ENCODE results near the gene ZBTB21. TPM values are rescaled to one million over a fixed set of nuclear protein-coding genes. Genes with fewer than 3 reads are reported as not detected.

Gene ZBTB21
- total and polyA plus RNA-seq, 2 of the 8 experiments (the other 6 are each of a cell fraction or from before 2014, with no cell fraction given) = 3.9 to 17.8 TPM

DNA sequence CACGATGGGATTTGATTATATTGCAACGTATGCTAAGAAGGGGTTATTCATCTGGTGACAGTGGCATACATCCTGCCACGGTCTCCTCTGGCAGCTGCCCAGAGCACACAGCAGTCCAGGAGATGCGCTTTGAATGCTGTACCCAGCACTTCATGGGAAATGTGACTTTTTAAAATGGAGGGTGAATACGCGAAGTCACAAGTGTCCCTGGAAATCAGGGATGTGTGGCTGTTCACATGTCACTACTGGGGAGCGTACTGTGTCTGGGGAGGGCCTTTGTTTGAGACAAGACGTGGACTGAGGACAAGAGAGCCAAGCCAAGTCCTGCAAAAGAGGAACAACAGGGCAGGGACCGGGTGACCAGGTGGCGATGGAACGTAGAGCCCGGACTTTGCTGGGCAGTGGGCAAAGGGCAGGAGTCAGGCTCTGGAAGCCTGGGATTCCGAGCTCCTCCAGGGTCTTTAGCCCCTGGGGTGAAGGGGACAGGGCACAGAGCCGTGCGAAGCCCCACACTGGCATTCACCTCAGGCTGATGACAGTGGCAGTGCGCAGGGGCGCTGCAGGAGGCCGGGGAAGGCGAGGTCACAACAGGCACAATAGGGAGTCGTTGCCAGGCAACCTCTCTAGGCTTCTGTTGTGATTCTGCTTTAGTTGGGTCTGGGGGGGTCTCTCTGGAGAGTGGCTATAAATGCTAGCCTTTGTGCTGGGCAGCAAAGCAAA is 11.4 kb upstream of the ZBTB21 start (continued):
- TF ChIP-seq, protein P1, sequence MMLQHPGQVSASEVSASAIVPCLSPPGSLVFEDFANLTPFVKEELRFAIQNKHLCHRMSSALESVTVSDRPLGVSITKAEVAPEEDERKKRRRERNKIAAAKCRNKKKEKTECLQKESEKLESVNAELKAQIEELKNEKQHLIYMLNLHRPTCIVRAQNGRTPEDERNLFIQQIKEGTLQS (IDR thresholded peaks at IDR 0.05; ENCODE audit: insufficient read depth, low read depth, low read length) = no peak
- no peak for TF ChIP-seq SP2 (IDR thresholded peaks at IDR 0.05; ENCODE audit: low read length)
- TF ChIP-seq SRF (IDR thresholded peaks at IDR 0.05; ENCODE audit: low read depth, low read length) = no peak
- TF ChIP-seq FOSL1 (IDR thresholded peaks at IDR 0.05; ENCODE audit: insufficient read depth, low read depth, low read length) = no peak
- TF ChIP-seq, protein P2, sequence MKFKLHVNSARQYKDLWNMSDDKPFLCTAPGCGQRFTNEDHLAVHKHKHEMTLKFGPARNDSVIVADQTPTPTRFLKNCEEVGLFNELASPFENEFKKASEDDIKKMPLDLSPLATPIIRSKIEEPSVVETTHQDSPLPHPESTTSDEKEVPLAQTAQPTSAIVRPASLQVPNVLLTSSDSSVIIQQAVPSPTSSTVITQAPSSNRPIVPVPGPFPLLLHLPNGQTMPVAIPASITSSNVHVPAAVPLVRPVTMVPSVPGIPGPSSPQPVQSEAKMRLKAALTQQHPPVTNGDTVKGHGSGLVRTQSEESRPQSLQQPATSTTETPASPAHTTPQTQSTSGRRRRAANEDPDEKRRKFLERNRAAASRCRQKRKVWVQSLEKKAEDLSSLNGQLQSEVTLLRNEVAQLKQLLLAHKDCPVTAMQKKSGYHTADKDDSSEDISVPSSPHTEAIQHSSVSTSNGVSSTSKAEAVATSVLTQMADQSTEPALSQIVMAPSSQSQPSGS (IDR thresholded peaks at IDR 0.05; ENCODE audit: low read length) = no peak
- no peak for TF ChIP-seq EZH2 (IDR thresholded peaks at IDR 0.05; ENCODE audit: low read depth, low read length, severe bottlenecking)
- TF ChIP-seq SUZ12 (IDR thresholded peaks at IDR 0.05; ENCODE audit: low read length) = no peak
